Measurements from ENCODE around the gene CHST9.

Gene CHST9

DNA sequence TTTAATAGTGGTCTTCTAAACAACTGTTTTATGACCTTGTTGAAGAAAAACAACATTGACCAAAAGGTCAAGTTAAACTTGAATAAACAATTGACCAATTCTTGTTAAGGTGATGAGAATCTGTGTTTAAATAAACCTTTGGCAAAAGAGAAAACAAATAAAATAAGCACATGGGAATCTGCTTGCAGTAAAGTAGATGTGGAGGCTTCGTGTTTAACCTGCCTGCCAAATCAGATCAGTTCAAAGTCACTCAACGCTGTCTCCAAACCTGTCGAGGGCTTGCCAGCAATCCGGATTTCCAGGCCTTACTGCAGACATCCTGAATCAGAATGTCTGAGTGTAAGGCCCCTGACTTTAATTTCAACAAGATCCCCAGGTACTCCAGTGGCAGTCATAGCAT lies 264.5 kb downstream of the CHST9 start:
- CTCF ChIA-PET: no interaction called here
- POLR2A ChIA-PET: no interaction called here
- TF ChIP-seq SP1 (IDR thresholded peaks at IDR 0.05) (no peak), FOXK2 (IDR thresholded peaks at IDR 0.05) (no peak), FOXA1 (IDR thresholded peaks at IDR 0.05) (no peak), TARDBP (IDR thresholded peaks at IDR 0.05) (no peak), CTBP1 (IDR thresholded peaks at IDR 0.05; ENCODE audit: borderline replicate concordance) (no peak), FOXM1 (IDR thresholded peaks at IDR 0.05; ENCODE audit: borderline replicate concordance) (no peak), ZNF384 (IDR thresholded peaks at IDR 0.05) (no peak), SUZ12 (IDR thresholded peaks at IDR 0.05) (no peak), ELF4 (IDR thresholded peaks at IDR 0.05) (no peak)
- DNase-seq (ENCODE audit: extremely low spot score): no peak

DNA sequence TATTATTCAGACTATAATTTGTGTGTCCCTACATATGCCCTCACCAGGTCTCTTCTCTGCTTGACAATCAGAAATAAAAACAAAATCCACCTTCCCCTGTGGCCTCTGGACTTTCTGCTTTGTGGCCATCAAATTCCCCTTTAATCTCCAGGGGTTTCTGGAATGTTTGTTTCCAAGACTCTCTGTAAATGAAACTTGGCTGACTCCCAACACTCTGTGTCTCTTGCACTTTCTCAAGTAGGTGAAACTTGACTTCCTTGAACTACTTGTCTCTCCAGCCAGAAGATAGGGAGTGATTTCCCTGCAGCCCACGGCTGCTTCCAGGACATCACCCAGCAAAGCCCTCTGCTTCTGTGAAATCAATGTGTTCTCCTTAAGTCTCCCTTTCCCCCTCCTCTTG lies 265.5 kb downstream of the CHST9 start:
- no peak for DNase-seq (ENCODE audit: extremely low spot score)
- TF ChIP-seq SP1 (IDR thresholded peaks at IDR 0.05) (no peak), FOXK2 (IDR thresholded peaks at IDR 0.05) (no peak), ZNF384 (IDR thresholded peaks at IDR 0.05) (no peak), NFRKB (IDR thresholded peaks at IDR 0.05) (no peak), FOXA1 (IDR thresholded peaks at IDR 0.05) (no peak), TARDBP (IDR thresholded peaks at IDR 0.05) (no peak), HDGF (IDR thresholded peaks at IDR 0.05; ENCODE audit: borderline replicate concordance) (no peak), LEF1 (IDR thresholded peaks at IDR 0.05; ENCODE audit: borderline replicate concordance) (no peak), ELF4 (IDR thresholded peaks at IDR 0.05) (no peak), ARNT (IDR thresholded peaks at IDR 0.05) (no peak), L3MBTL2 (conservative IDR thresholded peaks at IDR 0.05) (no peak), BHLHE40 (IDR thresholded peaks at IDR 0.05; ENCODE audit: borderline replicate concordance) (no peak), CTBP1 (IDR thresholded peaks at IDR 0.05; ENCODE audit: borderline replicate concordance) (no peak), SUZ12 (IDR thresholded peaks at IDR 0.05) (no peak), FOXM1 (IDR thresholded peaks at IDR 0.05; ENCODE audit: borderline replicate concordance) (no peak)
- TF ChIP-seq, protein P1, sequence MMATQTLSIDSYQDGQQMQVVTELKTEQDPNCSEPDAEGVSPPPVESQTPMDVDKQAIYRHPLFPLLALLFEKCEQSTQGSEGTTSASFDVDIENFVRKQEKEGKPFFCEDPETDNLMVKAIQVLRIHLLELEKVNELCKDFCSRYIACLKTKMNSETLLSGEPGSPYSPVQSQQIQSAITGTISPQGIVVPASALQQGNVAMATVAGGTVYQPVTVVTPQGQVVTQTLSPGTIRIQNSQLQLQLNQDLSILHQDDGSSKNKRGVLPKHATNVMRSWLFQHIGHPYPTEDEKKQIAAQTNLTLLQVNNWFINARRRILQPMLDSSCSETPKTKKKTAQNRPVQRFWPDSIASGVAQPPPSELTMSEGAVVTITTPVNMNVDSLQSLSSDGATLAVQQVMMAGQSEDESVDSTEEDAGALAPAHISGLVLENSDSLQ (IDR thresholded peaks at IDR 0.05): no peak
- ChIA-PET CTCF (no interaction called here), POLR2A (no interaction called here)

DNA sequence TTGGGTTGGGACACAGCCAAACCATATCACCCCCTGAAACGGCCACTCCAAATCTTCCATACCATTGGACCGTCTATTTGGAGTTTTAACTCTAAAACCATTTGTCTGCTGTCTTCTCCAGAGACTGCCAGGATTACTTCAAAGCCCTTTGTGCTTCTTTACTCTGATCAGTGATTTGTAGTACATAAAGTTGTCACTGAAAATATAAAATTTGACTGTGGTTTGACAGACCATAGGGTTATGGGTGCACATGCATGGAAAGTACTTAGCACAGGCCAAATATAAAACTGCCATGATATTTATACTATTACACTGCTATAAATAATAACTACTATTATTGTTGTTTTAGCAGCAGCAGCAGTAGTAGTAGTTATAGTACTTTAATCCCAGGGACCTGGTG lies 265.9 kb downstream of the CHST9 start:
- ChIA-PET CTCF (no interaction called here), POLR2A (no interaction called here)
- TF ChIP-seq SUZ12 (IDR thresholded peaks at IDR 0.05): no peak
- TF ChIP-seq SP1 (IDR thresholded peaks at IDR 0.05): no peak
- no peak for TF ChIP-seq ZNF384 (IDR thresholded peaks at IDR 0.05)
- no peak for TF ChIP-seq FOXM1 (IDR thresholded peaks at IDR 0.05; ENCODE audit: borderline replicate concordance)
- TF ChIP-seq CTBP1 (IDR thresholded peaks at IDR 0.05; ENCODE audit: borderline replicate concordance): no peak
- DNase-seq (ENCODE audit: extremely low spot score): no peak

DNA sequence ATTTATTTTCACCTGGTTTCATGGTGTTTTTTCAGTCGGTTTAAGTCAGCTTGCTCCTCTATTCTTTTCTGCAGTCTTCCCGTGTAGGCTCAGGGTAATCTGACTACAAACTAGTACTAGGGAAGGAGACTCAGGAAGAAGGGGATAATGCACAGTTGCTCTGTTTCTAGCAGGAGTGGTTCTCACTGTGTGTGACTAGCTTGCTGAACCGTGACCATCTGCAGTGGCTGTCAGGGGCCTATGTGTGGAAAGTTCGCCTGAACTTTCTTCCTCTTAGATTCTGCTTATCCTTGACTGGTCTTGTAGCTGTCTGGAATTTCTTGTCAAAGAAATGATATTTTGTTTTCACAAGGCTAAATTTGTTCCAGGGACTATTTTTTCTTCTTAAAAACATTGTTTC lies 273.3 kb downstream of the CHST9 start:
- TF ChIP-seq ELF4 (IDR thresholded peaks at IDR 0.05): no peak
- no peak for TF ChIP-seq SP1 (IDR thresholded peaks at IDR 0.05)
- no peak for TF ChIP-seq CTBP1 (IDR thresholded peaks at IDR 0.05; ENCODE audit: borderline replicate concordance)
- TF ChIP-seq NFRKB (IDR thresholded peaks at IDR 0.05): no peak
- TF ChIP-seq FOXK2 (IDR thresholded peaks at IDR 0.05): no peak
- TF ChIP-seq L3MBTL2 (conservative IDR thresholded peaks at IDR 0.05): no peak
- no peak for TF ChIP-seq SUZ12 (IDR thresholded peaks at IDR 0.05)
- no peak for TF ChIP-seq FOXA1 (IDR thresholded peaks at IDR 0.05)
- no peak for TF ChIP-seq LEF1 (IDR thresholded peaks at IDR 0.05; ENCODE audit: borderline replicate concordance)
- no peak for TF ChIP-seq BHLHE40 (IDR thresholded peaks at IDR 0.05; ENCODE audit: borderline replicate concordance)
- no peak for TF ChIP-seq TARDBP (IDR thresholded peaks at IDR 0.05)
- TF ChIP-seq ARNT (IDR thresholded peaks at IDR 0.05): no peak
- no peak for DNase-seq (ENCODE audit: extremely low spot score)
- CTCF ChIA-PET: no interaction called here
- POLR2A ChIA-PET: no interaction called here

DNA sequence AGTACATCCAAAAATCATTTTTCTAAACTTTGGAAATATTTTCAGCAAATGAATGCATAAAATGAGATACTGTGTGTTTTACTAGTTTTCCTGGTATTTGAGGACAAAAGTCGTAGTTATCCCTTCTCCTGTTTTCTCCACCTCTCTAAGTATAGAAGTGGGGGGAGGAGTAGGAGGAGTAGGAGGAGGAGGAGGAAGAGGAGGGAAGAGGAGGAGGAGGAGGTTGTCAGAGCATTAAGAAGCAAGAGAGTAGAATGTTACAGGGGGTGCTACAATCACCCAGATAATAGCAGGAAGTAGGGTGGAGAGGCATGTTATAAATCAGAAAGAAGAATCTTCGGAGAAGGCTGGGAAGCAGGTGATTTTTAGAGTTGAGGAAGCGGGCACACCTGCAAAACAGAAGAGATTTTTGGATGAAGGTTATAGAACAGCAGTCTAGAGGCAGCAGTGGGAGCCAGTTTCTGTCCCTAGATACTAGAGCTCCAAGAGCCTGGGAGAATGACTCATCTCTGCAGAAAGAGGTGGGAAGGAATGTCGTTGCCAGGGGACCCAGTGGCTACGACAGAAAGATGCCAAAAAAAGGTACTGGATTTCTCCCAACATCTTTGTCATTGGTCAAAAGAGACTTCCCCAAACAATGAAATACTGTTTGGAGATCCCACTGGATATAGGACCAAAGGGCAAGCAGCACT lies 275.4 kb downstream of the CHST9 start:
- no peak for DNase-seq (ENCODE audit: extremely low spot score)
- TF ChIP-seq FOXA1 (IDR thresholded peaks at IDR 0.05) (no peak), HDGF (IDR thresholded peaks at IDR 0.05; ENCODE audit: borderline replicate concordance) (no peak), SUZ12 (IDR thresholded peaks at IDR 0.05) (no peak), SP1 (IDR thresholded peaks at IDR 0.05) (no peak), ELF4 (IDR thresholded peaks at IDR 0.05) (no peak), TARDBP (IDR thresholded peaks at IDR 0.05) (no peak), LEF1 (IDR thresholded peaks at IDR 0.05; ENCODE audit: borderline replicate concordance) (no peak), FOXM1 (IDR thresholded peaks at IDR 0.05; ENCODE audit: borderline replicate concordance) (no peak), ZNF384 (IDR thresholded peaks at IDR 0.05) (no peak), CTBP1 (IDR thresholded peaks at IDR 0.05; ENCODE audit: borderline replicate concordance) (no peak), BHLHE40 (IDR thresholded peaks at IDR 0.05; ENCODE audit: borderline replicate concordance) (no peak), NFRKB (IDR thresholded peaks at IDR 0.05) (no peak), L3MBTL2 (conservative IDR thresholded peaks at IDR 0.05) (no peak), FOXK2 (IDR thresholded peaks at IDR 0.05) (no peak), ARNT (IDR thresholded peaks at IDR 0.05) (no peak)
- TF ChIP-seq, protein P1 (IDR thresholded peaks at IDR 0.05): no peak
- CTCF ChIA-PET: no interaction called here
- POLR2A ChIA-PET: no interaction called here

DNA sequence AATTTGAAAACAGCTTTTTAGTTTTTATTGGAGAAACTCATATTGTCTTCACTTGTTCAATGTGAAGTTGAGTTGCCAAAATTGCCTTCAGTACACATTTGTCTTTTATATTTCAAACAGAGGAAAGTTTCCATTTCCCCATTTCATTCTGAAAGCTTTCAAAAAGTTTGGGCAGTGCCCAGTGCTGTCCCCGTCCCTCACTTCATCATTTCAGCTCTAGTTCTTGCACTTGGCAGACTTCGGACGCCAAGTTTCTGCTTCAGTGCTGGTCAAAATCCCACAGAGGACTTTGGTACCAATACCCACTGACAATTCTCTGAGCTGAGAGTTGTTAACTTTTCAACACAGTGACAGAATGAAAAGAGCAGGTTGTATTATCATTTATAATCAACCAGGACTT lies 276.2 kb downstream of the CHST9 start:
- no peak for DNase-seq (ENCODE audit: extremely low spot score)
- TF ChIP-seq SUZ12 (IDR thresholded peaks at IDR 0.05) (no peak), NFRKB (IDR thresholded peaks at IDR 0.05) (no peak), SP1 (IDR thresholded peaks at IDR 0.05) (no peak), FOXA1 (IDR thresholded peaks at IDR 0.05) (no peak), LEF1 (IDR thresholded peaks at IDR 0.05; ENCODE audit: borderline replicate concordance) (no peak), TARDBP (IDR thresholded peaks at IDR 0.05) (no peak), L3MBTL2 (conservative IDR thresholded peaks at IDR 0.05) (no peak), BHLHE40 (IDR thresholded peaks at IDR 0.05; ENCODE audit: borderline replicate concordance) (no peak), ZNF384 (IDR thresholded peaks at IDR 0.05) (no peak), ARNT (IDR thresholded peaks at IDR 0.05) (no peak), HDGF (IDR thresholded peaks at IDR 0.05; ENCODE audit: borderline replicate concordance) (no peak), FOXM1 (IDR thresholded peaks at IDR 0.05; ENCODE audit: borderline replicate concordance) (no peak), CTBP1 (IDR thresholded peaks at IDR 0.05; ENCODE audit: borderline replicate concordance) (no peak), FOXK2 (IDR thresholded peaks at IDR 0.05) (no peak), ELF4 (IDR thresholded peaks at IDR 0.05) (no peak)
- TF ChIP-seq, protein P1 (IDR thresholded peaks at IDR 0.05): no peak
- ChIA-PET POLR2A (no interaction called here), CTCF (no interaction called here)

All from HEK293T (cell line).